A549 treated with RU486 at 1 μM for 4 hours (cell line): ENCODE measurements around the gene PRKAR1B. TPM values are rescaled to one million over a fixed set of nuclear protein-coding genes. Genes with fewer than 3 reads are reported as not detected.

Source experiments
- total RNA-seq: library from RNA; stranded (reverse); fragments of 200-300 nt; extraction: Qiagen RNA extraction; gene quantifications from 5 replicates; pipeline ENCODE4 v1.2.3, GENCODE V29; 2022; ENCODE audit warnings: low read depth

The PRKAR1B gene
- 23.3 to 30.2 TPM (median 26.5 TPM) in 5 replicates for total RNA-seq

DNA sequence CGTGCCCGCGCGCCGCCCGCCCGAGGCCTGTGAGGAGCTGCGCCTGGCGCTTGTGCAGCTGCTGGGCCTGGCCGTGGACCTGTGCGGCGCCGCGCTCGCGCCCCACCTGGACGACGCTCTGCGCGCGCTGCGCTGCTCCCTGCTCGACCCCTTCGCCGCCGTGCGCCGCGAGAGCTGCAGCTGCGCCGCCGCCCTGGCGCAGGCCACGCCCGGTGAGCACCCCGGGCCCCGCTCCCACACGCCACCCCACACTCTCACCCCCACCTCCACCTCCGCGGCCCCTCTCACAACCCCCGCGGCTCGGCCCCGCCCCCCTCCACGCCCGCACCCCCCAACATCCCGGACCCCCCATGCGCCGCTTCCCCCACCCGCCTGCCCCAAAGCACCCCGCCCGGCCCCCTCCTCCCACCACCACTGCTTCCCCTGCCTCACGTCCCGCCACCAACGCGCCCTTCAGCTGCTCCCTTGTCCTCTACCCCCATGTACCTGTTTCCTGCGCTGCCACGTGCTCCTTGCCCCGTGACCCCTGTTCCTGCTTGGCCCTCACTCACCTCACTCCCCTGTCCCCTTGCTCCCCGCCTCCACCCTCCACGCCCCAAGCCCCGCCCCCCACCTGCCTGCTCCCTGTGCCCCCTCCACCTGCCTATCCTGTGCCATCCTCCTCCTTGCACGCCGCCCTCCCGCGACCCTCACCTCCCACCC, at the start of gene PRKAR1B:
TSS of gene PRKAR1B (minus strand) at position 178 of the 702 bp plus-strand sequence. CDS start 15,776 bp downstream, outside the sequence.

DNA sequence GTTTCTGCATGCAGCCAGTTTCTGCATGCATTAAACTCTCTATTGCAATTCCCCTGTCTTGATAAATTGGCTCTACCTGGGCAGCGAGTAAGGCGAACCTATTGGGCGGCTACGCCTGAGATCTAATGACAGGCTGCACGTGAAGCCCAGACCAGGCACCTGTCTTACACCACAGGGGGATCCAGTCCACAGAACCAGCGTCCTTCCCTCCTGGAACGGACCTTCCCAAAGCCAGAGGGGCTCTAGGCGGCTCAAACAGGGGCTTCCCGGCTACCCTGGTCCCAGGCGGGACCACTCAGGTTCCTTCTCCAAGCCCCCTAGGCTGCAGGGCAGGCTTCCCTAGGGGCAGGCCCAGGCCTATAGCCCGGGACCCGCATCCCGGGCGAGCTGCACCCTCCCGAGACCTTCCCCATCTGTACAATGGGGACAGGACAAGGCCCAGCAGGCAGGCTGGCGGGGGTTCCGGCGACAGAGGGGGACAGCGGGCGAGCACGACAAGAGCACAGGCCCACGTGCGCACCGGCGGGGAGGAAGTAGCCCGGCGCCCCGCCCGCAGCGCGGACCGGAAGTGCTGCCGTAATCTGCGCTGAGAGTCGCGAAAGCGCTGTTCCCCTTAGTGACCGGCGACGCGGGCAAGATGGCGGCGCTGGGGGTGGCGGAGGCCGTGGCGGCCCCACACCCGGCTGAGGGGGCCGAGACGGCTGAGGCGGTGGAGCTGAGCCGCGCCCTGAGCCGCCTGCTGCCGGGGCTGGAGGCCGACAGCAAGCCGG, 812 bp downstream of the PRKAR1B start, which contains the start of gene DNAAF5:
TSS of gene DNAAF5 (plus strand) at position 616 of the 770 bp plus-strand sequence. CDS start at position 638, 22 bp downstream.

DNA sequence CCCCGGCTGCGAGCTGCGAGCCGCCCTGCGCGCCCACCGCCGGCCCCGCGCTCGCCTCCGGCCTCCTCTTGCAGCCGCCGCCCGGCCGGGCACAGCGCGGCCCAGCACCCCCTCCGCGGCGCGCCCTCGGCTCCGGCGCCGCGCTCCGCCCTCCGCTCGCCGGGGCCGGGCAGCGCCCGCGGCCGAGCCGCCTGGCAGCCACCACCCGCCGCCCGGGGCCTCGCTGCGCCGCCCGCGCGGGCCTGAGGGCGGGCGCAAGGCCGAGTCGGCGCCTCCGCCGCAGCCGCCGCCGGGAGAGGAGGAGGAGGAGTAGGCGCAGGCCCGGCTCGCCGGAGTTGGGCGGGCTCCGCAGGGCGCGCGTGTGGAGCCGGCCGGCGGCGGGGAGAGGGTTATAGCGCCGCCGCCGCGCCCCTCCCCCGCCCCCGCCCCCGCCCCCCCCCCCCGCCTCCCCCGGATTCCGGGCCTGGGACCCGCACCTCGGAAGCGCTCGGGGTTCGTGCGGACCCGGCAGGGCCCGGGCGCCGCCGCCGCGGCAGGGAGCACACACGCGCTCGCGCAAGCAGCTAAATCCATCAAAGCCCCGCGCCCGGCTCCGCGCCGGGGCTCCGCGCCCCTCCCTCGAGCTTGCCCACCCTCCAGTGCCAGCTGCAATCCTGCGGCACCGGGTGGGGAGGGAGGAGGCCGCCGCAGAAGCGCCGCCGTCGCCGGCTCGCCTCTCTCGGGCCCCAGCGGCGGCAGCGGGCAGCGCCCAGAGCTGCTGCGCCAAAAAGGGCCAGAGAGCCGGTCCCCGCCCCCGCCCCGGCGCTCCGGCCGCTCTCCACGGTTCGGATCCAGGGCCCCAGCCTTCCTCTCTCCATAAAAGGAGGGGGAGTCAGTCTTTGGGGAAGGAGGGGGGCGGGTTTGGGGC, 207.3 kb downstream of the PRKAR1B start, which contains the start of gene PDGFA:
TSS of gene PDGFA (minus strand) at position 363 of the 907 bp plus-strand sequence. CDS start 845 bp downstream, outside the sequence.

Other genes starting within 250 kb of the PRKAR1B start
- 29.4 to 36.4 TPM (median 32.8 TPM) in 5 replicates for gene PDGFA, start 207.4 kb downstream of the PRKAR1B start, total RNA-seq
- gene DNAAF5, start 582 bp downstream of the PRKAR1B start, total RNA-seq = 36.6 to 49.2 TPM (median 44.1 TPM) in 5 replicates
- gene SUN1, start 105.2 kb upstream of the PRKAR1B start, total RNA-seq = 66.9 to 93.6 TPM (median 84.9 TPM) in 5 replicates
- gene GET4, start 149.3 kb upstream of the PRKAR1B start, total RNA-seq = 40.4 to 61.8 TPM (median 58.8 TPM) in 5 replicates
- gene ADAP1, start 227.4 kb upstream of the PRKAR1B start, total RNA-seq = 4.0 to 5.0 TPM (median 4.8 TPM) in 5 replicates
- 5.6 to 6.0 TPM (median 5.8 TPM) in 5 replicates for gene COX19, start 248.3 kb upstream of the PRKAR1B start, total RNA-seq